GM19240 (cell line): ENCODE measurements around the gene ATL3.
A peak's percentile ranks its signal among the peaks of the same experiment; 100 is the strongest.
"Not testable (repeated sequence)": the region's sequence is repeated elsewhere in the genome, so short reads cannot be mapped to it uniquely, and the experiment has no call there.

Source experiments
- DNase-seq: peaks from one replicate; pipeline ENCODE4 v3.0.0; 2011; ENCODE audit warnings: low spot score; ENCODE audit not compliant: insufficient read length

The ATL3 gene

GRCh38 chr11:63681321-63682065 lies 10.3 kb upstream of the ATL3 start, which contains the start of gene RTN3:
Gene RTN3 (plus strand): TSS chr11:63681500. CDS start chr11:63681637, 137 bp downstream.
- peak; percentile 95 for DNase-seq

GRCh38 chr11:63680834-63681320 lies 9.7 kb upstream of the ATL3 start:
- no peak for DNase-seq

GRCh38 chr11:63673579-63673978 lies 2.4 kb upstream of the ATL3 start:
- no peak for DNase-seq

- DNase-seq: no peak
These were observed 1.9 kb upstream of the ATL3 start for GRCh38 chr11:63672936-63673539.

GRCh38 chr11:63672156-63672463 lies 934 bp upstream of the ATL3 start:
- DNase-seq: no peak

GRCh38 chr11:63670433-63671321 lies 499 bp downstream of the ATL3 start:
- peak; percentile 23 for DNase-seq

GRCh38 chr11:63670096-63670432 lies 1.1 kb downstream of the ATL3 start:
- DNase-seq: no peak

GRCh38 chr11:63667995-63668795 lies 3.0 kb downstream of the ATL3 start:
- no peak for DNase-seq

GRCh38 chr11:63666874-63667273 lies 4.3 kb downstream of the ATL3 start:
- no peak for DNase-seq

GRCh38 chr11:63663809-63664208 lies 7.4 kb downstream of the ATL3 start:
- no peak for DNase-seq

GRCh38 chr11:63660972-63661371 lies 10.2 kb downstream of the ATL3 start:
- DNase-seq: no peak

GRCh38 chr11:63652671-63653070 lies 18.5 kb downstream of the ATL3 start:
- DNase-seq: no peak

- DNase-seq: no peak
These were observed 28.0 kb downstream of the ATL3 start for GRCh38 chr11:63643205-63643604.

GRCh38 chr11:63641727-63642126 lies 29.4 kb downstream of the ATL3 start:
- DNase-seq: no peak

- DNase-seq: no peak
These were observed 31.9 kb downstream of the ATL3 start for GRCh38 chr11:63639199-63639832.

GRCh38 chr11:63638436-63638835 lies 32.7 kb downstream of the ATL3 start:
- DNase-seq: not testable (repeated sequence)

- peak; percentile 34 for DNase-seq
These were observed 35.3 kb downstream of the ATL3 start for GRCh38 chr11:63635762-63636465.

- no peak for DNase-seq
These were observed 41.8 kb downstream of the ATL3 start for GRCh38 chr11:63629426-63629825.

- no peak for DNase-seq
These were observed 47.5 kb downstream of the ATL3 start for GRCh38 chr11:63623513-63624140.

GRCh38 chr11:63622323-63622722 lies 48.9 kb downstream of the ATL3 start:
- no peak for DNase-seq
